ACHN (cell line): ENCODE results near the gene GUCY2C.
"Not testable (repeated sequence)": the region's sequence is repeated elsewhere in the genome, so short reads cannot be mapped to it uniquely, and the experiment has no call there.

Source experiments
- DNase-seq: peaks from one replicate; pipeline ENCODE4 v3.0.0-alpha.2; 2015
- in situ Hi-C: cut with HindIII; loops from 2 replicates; pipeline ENCODE4 v1.10.0; 2017; ENCODE audit warnings: low sequenced_read_pairs, low pct_ligation_motif_present, low pct_unique_long_range_greater_than_20kb

GUCY2C gene

DNA sequence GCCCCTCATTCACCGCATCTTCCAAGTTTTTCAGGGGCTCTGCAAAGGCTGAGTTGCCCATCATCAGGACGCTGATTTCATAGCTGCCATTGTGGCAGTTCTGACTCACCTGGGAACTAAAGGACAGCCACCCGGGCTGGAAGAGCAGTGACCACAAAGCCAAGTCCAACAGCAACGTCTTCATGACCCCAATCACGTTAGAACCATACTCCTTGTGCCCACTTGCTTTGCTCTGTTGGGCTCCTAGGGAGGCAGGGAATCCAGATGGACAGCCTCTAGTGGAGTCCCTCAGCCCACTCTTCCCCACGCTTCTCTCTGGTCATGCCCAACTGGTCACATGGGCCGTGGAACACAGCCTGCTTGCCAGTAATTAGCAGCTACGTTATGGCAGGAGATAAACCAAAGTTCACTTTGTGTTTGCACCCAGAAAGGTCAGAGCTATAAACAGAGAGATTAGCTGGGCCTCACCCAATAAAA lies at the start of gene GUCY2C:
Gene GUCY2C (minus strand): TSS at position 335 of the 477 bp plus-strand sequence. CDS start 151 bp downstream, at position 184.
- no peak for DNase-seq
- in situ Hi-C loops = no loop called here

DNA sequence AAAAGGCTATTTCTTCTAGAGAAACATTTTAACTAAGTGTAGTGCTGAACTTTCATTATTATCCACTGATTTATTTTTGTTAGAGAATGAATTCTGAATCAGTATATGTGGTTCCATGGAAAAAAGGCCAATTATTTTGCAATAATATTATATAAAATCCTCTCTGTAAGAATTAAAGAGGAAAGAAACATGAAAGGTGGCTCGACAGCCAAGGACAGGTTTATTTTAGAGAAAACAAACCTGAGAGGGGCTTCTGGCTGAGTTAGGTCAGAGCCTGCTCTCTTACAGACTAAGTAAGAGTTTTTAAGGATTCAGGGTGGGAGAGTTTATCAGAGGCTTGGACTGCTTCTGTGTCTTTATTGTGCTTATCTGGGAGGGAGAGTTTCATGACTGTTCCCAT lies 46.7 kb upstream of the GUCY2C start:
- in situ Hi-C loops = no loop called here
- no peak for DNase-seq

DNA sequence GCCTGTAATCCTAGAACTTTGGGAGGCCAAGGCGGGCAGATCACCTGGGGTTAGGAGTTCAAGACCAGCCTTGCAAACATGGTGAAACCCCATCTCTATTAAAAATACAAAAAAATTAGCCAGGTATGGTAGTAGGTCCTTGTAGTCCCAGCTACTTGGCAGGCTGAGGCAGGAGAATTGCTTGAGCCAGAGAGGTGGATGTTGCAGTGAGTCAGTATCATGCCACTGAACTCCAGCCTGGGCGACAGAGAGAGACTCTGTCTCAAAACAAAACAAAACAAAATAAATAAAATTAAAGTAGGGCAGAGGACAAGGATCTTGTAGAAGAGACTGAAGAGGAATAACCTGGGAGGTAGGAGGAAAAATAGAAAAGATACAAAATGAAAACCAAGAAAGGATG lies 45.5 kb upstream of the GUCY2C start:
- in situ Hi-C loops = no loop called here

DNA sequence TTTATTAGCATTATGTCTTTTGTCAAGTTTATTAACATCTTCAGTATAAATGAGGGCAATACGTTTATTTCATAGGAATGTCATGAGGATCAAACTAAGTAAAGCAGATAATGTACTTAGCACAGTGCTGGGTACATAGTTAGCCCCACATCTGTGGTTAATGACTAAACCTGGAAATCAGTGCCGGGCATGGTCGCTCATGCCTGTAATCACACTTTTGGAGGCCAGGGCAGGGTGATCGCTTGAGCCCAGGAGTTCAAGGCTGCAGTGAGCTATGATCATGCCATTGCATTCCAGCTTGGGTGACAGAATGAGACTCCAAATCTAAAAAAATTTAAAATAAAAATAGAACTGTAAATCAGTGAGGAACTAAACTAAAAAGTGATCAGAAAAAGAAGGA lies 44.8 kb upstream of the GUCY2C start:
- in situ Hi-C loops = no loop called here
- DNase-seq = peak; percentile 44

More for the DNA sequence above, 45.5 kb upstream of the GUCY2C start:
- DNase-seq = no peak

DNA sequence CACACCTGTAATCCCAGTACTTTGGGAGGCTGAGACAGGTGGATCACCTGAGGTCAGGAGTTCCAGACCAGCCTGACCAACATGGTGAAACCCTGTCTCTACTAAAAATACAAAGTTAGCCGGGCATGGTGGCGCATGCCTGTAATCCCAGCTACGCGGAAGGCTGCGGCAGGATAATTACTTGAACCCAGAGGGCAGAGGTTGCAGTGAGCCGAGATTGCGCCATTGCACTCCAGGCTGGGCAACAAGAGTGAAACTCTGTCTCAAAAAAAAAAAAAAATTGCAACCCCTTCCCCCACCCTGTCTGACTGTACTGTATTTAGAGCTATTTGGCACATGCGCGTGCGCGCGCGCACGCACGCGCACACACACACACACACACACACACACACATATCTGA lies 40.0 kb upstream of the GUCY2C start:
- in situ Hi-C loops, DNase-seq: not testable (repeated sequence)

DNA sequence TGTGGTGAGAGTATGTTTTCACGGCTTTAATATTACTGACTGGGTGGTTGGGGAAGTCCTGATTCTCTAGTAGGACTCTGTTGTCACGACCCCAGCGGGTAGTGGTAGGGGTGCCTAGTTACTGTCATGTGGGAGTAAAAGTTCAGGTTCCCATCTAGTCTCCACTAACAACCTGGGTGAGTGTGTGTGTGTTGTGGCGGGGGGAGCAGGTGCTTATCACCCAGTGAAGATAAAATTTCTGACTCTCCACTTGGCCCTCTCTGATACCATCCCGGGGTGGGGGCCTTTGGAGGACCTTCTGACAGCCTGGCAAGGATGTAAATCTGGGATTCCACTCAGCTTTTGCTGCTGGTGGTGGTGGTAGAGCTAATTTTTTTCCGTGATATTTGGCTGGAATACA lies 35.4 kb upstream of the GUCY2C start:
- DNase-seq = no peak
- in situ Hi-C loops = no loop called here

DNA sequence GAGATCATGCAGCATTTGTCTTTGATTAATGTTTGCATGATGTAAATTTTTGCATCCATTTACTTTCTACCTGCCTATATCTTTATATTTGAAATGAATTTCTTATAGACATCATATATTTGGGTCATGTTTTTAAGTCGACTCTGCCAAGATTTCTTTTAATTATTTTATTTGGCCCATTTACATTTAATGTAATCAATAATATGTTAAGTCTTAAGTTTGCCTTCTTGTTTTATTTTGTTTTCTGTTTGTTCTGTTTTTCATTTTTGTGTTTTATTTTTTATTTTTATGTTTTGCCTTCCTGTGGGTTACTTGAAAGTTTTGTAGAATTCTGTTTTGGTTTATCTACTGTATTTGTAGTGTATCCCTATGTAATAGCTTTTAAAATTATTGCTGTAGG lies 33.2 kb upstream of the GUCY2C start:
- no peak for DNase-seq
- in situ Hi-C loops = no loop called here

DNA sequence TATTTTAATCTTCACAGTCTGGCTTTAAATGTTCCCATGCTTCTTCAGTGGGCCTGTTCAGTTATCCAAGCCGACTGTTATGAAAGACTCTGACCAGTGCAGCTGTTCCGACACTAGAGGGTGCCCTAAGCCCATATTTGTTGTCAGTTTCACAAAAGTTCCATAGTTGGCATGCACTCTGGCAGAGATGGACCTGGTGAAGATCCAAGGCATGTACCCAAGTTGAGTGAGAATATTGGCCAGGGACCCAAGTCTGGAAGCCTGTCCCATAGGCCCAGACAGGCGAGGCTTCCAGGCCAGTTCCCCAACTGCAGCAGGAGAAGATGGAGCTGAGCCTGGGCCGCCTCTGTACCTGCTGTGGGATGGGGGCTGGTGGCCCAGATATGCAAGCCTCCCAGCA lies 27.4 kb upstream of the GUCY2C start:
- peak; percentile 73 for DNase-seq
- in situ Hi-C loops = no loop called here

DNA sequence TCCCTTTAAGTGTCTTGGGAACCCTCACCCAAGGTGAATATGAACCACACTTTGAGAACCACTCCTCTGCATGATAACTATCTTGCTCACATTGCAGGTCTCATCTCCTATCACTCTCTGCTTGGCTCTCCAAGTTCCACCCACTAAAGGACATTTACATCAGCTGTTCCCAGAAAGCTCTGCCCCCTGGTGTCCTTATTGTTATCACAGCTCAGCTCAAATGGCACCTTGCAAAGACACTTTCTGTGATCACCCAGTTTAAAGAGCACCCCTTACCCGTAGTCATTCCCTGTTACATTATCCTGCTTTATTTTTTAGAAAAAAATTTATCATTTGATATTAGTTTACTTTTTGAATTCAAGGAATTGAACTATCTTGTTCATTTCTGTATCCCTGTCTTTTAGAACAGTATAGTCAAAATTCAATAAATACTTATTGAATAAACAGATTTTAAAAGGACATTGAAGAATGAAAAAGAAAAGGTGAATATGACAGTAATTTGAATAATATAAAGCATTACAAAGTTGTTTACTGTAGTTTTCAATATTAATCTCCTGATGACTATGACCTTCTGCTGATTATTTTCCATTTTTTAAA lies 20.5 kb upstream of the GUCY2C start:
- DNase-seq = peak; percentile 62
- in situ Hi-C loops = no loop called here

DNA sequence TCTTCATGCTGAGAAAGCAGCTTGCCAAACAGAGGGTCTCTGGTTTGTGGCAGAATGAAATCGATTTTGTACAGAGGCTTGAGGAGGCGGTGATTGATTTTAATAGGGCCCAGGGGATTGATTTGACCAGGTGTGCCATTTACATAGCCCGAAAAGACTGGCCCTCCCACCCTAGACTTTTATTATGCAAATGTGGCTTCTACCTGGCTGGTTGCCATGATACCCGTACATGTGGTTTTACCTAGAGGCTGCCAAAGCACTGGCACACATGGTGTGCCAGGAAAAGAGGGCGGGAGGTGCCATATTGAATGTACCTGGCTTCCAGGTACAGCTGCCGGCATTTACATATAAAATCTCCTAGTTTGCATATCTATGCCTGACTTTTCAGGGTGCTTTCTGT lies 18.0 kb upstream of the GUCY2C start:
- no peak for DNase-seq
- in situ Hi-C loops = no loop called here

DNA sequence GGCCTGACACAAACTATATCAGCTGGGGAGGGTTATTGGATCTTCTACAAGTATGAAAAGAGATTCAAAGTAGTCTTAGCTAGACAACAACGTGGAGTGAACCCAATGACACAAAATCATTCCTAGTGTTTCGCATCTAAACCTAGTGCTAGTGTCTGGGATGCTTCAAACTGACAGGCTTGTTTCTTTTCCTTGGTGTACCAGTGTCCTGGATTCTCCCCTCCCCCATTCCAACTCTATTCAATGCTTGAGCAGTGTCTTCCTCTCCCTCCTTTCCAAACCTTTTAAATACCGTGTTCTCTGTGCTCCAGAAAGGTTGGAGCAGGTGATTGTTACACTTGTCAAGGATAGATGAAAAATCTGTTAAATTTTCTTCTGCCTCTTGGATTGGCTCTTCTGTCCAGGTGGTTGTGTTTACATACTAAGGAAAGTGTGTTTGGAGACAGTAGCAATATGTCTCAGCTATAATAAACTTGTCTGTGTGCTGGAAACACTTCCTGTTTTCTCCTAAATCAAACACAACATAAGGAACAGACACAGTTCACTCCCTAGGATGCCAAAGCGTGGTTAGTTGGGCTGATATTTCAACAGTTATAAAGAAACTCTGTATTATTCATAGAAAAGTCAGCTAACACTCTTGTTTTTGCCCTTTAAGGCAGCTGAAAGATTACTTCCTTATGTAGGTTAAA lies 14.4 kb upstream of the GUCY2C start:
- DNase-seq = no peak
- in situ Hi-C loops = no loop called here

DNA sequence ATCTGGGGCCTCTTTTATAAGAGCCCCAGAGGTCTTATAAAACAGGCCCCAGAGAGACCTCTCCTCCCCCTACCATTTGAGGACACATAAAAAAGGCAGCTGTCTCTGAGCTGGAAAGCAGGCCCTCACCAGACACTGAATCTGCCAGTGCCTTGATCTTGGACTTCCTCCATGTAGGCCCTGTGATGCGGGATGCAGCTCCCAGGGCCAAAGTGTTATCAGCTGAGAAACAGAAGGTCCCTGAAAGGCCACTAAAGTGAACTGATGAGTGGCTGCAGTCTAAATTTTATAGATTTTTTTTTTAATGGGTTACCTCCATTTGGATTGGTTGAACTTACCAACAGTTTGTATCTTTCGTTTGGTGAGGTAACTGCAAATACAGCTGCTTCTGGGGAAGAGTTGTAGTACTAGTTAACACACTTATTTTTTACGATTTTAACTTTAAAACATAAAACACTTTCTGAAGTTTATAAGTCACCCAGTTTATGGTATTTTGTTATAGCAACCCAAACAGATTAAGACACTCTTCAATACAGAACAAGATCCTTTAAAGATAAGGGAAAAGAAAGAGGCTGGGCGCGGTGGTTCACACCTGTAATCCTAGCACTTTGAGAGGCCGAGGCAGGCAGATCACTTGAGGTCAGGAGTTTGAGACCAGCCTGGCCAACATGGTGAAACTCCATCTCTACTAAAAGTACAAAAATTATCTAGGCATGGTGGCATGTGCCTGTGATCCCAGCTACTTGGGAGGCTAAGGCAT lies 5.6 kb upstream of the GUCY2C start:
- in situ Hi-C loops = no loop called here
- no peak for DNase-seq

DNA sequence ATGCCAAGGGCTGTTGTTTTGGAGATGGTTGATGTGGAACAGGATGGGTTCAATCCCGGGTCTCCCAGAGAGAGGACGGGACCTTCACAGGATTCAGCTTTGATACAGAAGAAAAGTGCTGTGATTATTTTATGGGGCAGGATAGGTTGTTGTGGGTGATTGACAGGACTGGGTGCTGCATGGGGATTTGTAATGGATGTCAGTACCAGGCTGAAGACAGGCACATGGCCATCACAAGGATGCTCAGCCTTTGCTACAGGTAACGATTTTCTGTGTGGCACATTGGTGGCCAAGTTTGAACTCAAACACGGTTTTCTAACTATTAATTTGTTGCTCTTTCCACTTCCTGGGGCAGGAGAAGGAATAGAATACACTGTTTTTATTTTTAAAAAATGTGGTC lies 4.5 kb upstream of the GUCY2C start:
- in situ Hi-C loops = no loop called here

DNA sequence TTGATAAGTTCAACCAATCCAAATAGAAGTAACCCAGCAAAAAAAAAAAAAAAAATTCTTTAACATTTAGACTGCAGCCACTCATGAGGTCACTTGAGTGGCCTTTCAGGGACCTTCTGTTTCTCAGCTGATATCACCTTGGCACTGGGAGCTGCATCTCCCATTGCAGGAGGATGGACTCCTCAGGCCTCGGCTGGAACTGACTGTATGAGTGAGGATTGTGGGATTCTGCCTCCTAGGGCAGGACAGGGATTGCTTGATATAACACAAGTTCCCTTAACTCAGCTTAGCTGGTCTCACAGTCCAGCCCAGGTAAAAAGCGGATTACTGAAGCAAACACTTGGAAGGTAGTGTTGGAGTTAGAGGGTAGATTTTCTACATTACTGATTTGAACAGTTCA lies 3.5 kb upstream of the GUCY2C start:
- in situ Hi-C loops = no loop called here
- no peak for DNase-seq

More for the DNA sequence above, 4.5 kb upstream of the GUCY2C start:
- DNase-seq = no peak

DNA sequence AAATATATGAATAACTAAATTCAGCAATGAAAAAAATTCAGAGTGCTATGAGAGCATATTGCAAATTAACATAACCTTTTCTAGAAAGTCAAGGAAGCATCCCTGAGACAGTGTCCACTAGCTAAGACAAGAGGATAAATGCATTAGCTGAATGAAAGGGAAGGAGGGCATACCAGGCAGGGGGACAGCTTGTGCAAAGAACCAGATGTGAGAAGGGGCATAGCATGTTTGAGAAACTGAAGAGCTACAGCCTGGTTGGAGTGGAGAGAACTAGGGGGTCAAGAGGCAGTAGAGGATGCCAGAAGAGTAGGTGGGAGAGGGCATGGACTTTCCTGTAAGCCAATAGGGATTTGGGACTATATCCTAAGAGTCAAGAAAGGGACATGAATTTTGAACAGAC lies 2.2 kb upstream of the GUCY2C start:
- no peak for DNase-seq
- in situ Hi-C loops = no loop called here

DNA sequence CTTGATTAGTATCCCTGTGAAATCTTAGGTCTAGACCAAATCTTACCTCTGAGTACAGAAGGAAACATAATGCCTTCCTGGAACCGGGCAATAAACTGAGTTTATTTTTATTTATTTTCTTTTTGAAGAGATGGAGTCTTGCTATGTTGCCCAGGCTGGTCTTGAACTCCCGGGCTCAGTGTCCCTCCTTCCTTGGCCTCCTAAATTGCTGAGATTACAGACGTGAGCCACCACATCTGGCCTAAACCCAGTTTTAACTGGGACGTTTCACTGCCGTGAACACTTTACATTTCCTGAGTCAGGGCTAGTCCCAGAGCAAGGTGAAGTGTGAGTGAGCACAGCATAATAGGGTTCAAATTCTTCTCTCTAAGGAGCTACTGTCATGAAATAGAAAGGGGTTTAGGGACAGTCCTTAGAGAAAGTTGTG lies 671 bp downstream of the GUCY2C start:
- in situ Hi-C loops = no loop called here
- DNase-seq = no peak

DNA sequence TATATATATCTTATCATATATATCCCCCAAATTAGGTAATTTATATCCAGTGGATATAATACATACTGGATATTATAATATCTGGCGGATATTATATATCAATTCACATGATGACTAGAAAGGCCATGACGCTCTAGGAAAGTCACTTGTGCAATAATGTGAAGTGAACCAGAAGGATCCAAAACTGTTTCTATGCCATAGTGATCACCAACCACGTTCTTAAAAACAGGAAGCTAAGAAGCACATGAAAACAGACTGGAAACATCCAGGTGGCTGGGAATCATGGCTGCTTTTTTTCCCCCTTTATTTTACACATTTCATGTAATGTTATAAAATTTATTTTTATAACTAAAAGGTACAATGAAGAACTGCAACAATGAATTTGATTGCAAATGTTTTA lies 1.4 kb downstream of the GUCY2C start:
- in situ Hi-C loops = no loop called here
- no peak for DNase-seq

DNA sequence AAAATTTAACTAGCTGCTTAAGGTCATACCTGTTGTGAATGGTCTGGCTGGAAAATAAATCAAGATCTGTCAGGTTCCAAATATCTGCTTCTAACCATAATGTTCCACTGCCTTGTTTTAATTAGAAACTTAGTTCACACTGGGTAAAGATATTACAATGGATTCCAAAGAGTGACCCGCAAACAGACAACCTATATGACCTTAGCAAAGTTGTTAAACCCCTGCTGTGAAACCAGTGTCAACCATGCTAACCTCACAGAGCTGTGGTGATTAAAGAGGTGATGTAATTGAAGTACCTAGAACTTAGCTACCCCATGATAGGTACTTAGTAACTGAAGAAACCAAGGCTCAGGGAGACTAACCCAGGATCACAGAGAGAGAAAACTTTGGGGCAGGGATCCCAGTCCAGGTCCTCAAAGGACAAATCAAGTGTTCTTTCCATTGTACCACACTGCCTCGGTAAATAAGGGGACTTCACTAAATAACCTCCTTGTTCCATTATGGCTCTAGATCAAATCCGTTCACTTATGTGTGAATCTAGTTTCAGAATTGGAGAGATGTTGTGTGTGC lies 2.2 kb downstream of the GUCY2C start:
- DNase-seq = no peak
- in situ Hi-C loops = no loop called here

DNA sequence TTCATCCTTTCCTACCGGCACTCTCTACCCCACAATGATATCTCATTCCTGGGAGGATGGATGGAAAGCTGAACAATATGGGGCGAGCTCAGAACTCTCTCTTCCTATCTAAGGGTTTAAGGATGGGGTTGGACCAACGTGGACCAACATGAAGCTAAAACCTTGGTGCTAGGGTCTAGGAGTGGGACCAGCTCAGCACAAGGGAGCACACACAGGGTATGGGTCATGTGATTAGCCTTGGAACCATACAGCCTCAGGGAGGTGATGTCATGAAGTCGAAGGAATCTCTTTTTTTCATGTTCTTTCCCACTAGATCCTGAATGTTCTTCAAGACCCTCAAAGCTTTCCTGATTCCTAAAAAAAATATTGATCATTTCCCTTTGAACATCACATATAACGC lies 3.3 kb downstream of the GUCY2C start:
- DNase-seq = no peak
- in situ Hi-C loops = no loop called here
